Measurements from ENCODE around the gene PDK2. TPM values are rescaled to one million over a fixed set of nuclear protein-coding genes. Genes with fewer than 3 reads are reported as not detected.

Gene PDK2
- total and polyA plus RNA-seq, 2 donors (not counting 1 experiment from before 2014, with no cell fraction given) = 19.2 to 41.0 TPM

GRCh38 chr17:50148226-50149090 lies 53.3 kb downstream of the PDK2 start:
- peaks cover 9% of the 10 kb centered on the region for H3K36me3 ChIP-seq (ENCODE audit: control insufficient read depth, insufficient read depth, low read length)

GRCh38 chr17:50149091-50149416 lies 53.9 kb downstream of the PDK2 start:
- TF ChIP-seq CTCF (conservative IDR thresholded peaks at IDR 0.05 in 1 of 2, IDR thresholded peaks at IDR 0.05 in 1 of 2; ENCODE audit: low read depth in 1 of 2, low read length in 2 of 2) (no peak), EZH2 (IDR thresholded peaks at IDR 0.05; ENCODE audit: low read length, missing control alignments) (no peak)
- Histone ChIP-seq H3K79me2 (ENCODE audit: control insufficient read depth, insufficient read depth, low read length) (peaks cover 64% of the 10 kb centered on the region), H3K36me3 (ENCODE audit: control insufficient read depth, insufficient read depth, low read length) (peaks cover 7% of the 10 kb centered on the region), H3K4me2 (ENCODE audit: extremely low read depth, insufficient read depth, low read length) (peak overlapping the region; percentile 85), H3K4me3 (replicated peaks in 1 of 4; ENCODE audit: control extremely low read depth in 1 of 4, insufficient read depth in 1 of 4, low read depth in 3 of 4, low read length in 4 of 4) (peak overlapping the region; percentile 59 to 90 (median 81)), H3K9me3 (ENCODE audit: control insufficient read depth, insufficient read depth, low read depth, low read length) (no peaks in the 10 kb centered on the region), H4K20me1 (ENCODE audit: control insufficient read depth, extremely low read depth, insufficient read depth, low read length) (no peaks in the 10 kb centered on the region), H3K4me1 (ENCODE audit: control insufficient read depth, extremely low read depth, insufficient read depth, low read length) (peaks cover 28% of the 10 kb centered on the region), H2AFZ (ENCODE audit: low read length) (no peak overlapping the region), H3K27me3 (ENCODE audit: control insufficient read depth, insufficient read depth, low read length) (no peaks in the 10 kb centered on the region), H3K27ac (ENCODE audit: insufficient read depth, low read length) (peak overlapping the region; percentile 79), H3K9ac (ENCODE audit: insufficient read depth, low read length) (peak overlapping the region; percentile 83)
- DNase-seq (ENCODE audit: low read depth in 2 of 2) = no peak

More at GRCh38 chr17:50148226-50149090, 53.3 kb downstream of the PDK2 start:
- TF ChIP-seq EZH2 (IDR thresholded peaks at IDR 0.05; ENCODE audit: low read length, missing control alignments) = no peak
- TF ChIP-seq CTCF (conservative IDR thresholded peaks at IDR 0.05 in 1 of 2, IDR thresholded peaks at IDR 0.05 in 1 of 2; ENCODE audit: low read depth in 1 of 2, low read length in 2 of 2) = peak; percentile 9 to 31
- DNase-seq (ENCODE audit: low read depth in 2 of 2) = peak in 1 of 2 donors; percentile 53
- Histone ChIP-seq H3K79me2 (ENCODE audit: control insufficient read depth, insufficient read depth, low read length) (peaks cover 70% of the 10 kb centered on the region), H2AFZ (ENCODE audit: low read length) (no peak overlapping the region), H3K9ac (ENCODE audit: insufficient read depth, low read length) (peak overlapping the region; percentile 65), H3K4me3 (replicated peaks in 1 of 4; ENCODE audit: control extremely low read depth in 1 of 4, insufficient read depth in 1 of 4, low read depth in 3 of 4, low read length in 4 of 4) (peak overlapping the region; percentile 72 to 84 (median 79)), H3K9me3 (ENCODE audit: control insufficient read depth, insufficient read depth, low read depth, low read length) (no peaks in the 10 kb centered on the region), H3K27me3 (ENCODE audit: control insufficient read depth, insufficient read depth, low read length) (no peaks in the 10 kb centered on the region), H3K27ac (ENCODE audit: insufficient read depth, low read length) (peak overlapping the region; percentile 60), H3K4me1 (ENCODE audit: control insufficient read depth, extremely low read depth, insufficient read depth, low read length) (peaks cover 26% of the 10 kb centered on the region), H3K4me2 (ENCODE audit: extremely low read depth, insufficient read depth, low read length) (peak overlapping the region; percentile 98), H4K20me1 (ENCODE audit: control insufficient read depth, extremely low read depth, insufficient read depth, low read length) (no peaks in the 10 kb centered on the region)

- H3K4me1 ChIP-seq (ENCODE audit: control insufficient read depth, extremely low read depth, insufficient read depth, low read length) = peaks cover 30% of the 10 kb centered on the region
- no peaks in the 10 kb centered on the region for H3K27me3 ChIP-seq (ENCODE audit: control insufficient read depth, insufficient read depth, low read length)
- no peaks in the 10 kb centered on the region for H4K20me1 ChIP-seq (ENCODE audit: control insufficient read depth, extremely low read depth, insufficient read depth, low read length)
- peak; percentile 49 to 67 for DNase-seq (ENCODE audit: low read depth in 2 of 2)
- H3K36me3 ChIP-seq (ENCODE audit: control insufficient read depth, insufficient read depth, low read length) = peaks cover 3% of the 10 kb centered on the region
- peaks cover 60% of the 10 kb centered on the region for H3K79me2 ChIP-seq (ENCODE audit: control insufficient read depth, insufficient read depth, low read length)
- no peak for TF ChIP-seq EZH2 (IDR thresholded peaks at IDR 0.05; ENCODE audit: low read length, missing control alignments)
- TF ChIP-seq CTCF (conservative IDR thresholded peaks at IDR 0.05 in 1 of 2, IDR thresholded peaks at IDR 0.05 in 1 of 2; ENCODE audit: low read depth in 1 of 2, low read length in 2 of 2) = no peak
- peak overlapping the region; percentile 83 for H3K9ac ChIP-seq (ENCODE audit: insufficient read depth, low read length)
- H3K9me3 ChIP-seq (ENCODE audit: control insufficient read depth, insufficient read depth, low read depth, low read length) = no peaks in the 10 kb centered on the region
- H3K4me2 ChIP-seq (ENCODE audit: extremely low read depth, insufficient read depth, low read length) = peak overlapping the region; percentile 85
- H3K27ac ChIP-seq (ENCODE audit: insufficient read depth, low read length) = peak overlapping the region; percentile 79
- H2AFZ ChIP-seq (ENCODE audit: low read length) = no peak overlapping the region
- H3K4me3 ChIP-seq (replicated peaks in 1 of 4; ENCODE audit: control extremely low read depth in 1 of 4, insufficient read depth in 1 of 4, low read depth in 3 of 4, low read length in 4 of 4) = peak overlapping the region; percentile 68 to 90 (median 81)
These were observed 54.5 kb downstream of the PDK2 start for GRCh38 chr17:50149417-50150353.

Data from fibroblast of lung (primary cell).